GM19468 (cell line): ENCODE results near the gene FREM3.
"Not testable (repeated sequence)": the region's sequence is repeated elsewhere in the genome, so short reads cannot be mapped to it uniquely, and the experiment has no call there.

ENCODE experiments used
- ATAC-seq: cut with Tn5 transposase; IDR thresholded peaks from one replicate; pipeline ENCODE4 v1.9.1; 2021; ENCODE audit warnings: mild to moderate bottlenecking, moderate library complexity, moderate number of reproducible peaks; ENCODE audit not compliant: unreplicated experiment; ENCODE audit errors: extremely low read depth

Gene FREM3

GRCh38 chr4:143673629-143674028 is 26.8 kb downstream of the FREM3 start:
- not testable (repeated sequence) for ATAC-seq

GRCh38 chr4:143668930-143669552 is 31.4 kb downstream of the FREM3 start:
- peak; percentile 98 for ATAC-seq

GRCh38 chr4:143667461-143667860 is 33.0 kb downstream of the FREM3 start:
- no peak for ATAC-seq

- ATAC-seq, result no peak
These were observed 42.1 kb downstream of the FREM3 start for GRCh38 chr4:143658336-143658735.

GRCh38 chr4:143654571-143654970 is 45.9 kb downstream of the FREM3 start:
- ATAC-seq, result no peak

- no peak for ATAC-seq
These were observed 47.4 kb downstream of the FREM3 start for GRCh38 chr4:143653031-143653430.

- ATAC-seq, result no peak
These were observed 57.1 kb downstream of the FREM3 start for GRCh38 chr4:143643399-143643798.

- no peak for ATAC-seq
These were observed 57.9 kb downstream of the FREM3 start for GRCh38 chr4:143642611-143643010.

- no peak for ATAC-seq
These were observed 59.1 kb downstream of the FREM3 start for GRCh38 chr4:143641361-143641760.

- ATAC-seq, result no peak
These were observed 65.7 kb downstream of the FREM3 start for GRCh38 chr4:143634763-143635162.

- ATAC-seq, result no peak
These were observed 66.6 kb downstream of the FREM3 start for GRCh38 chr4:143633833-143634232.

- no peak for ATAC-seq
These were observed 74.2 kb downstream of the FREM3 start for GRCh38 chr4:143626134-143626911.

GRCh38 chr4:143625632-143626031 is 74.8 kb downstream of the FREM3 start:
- no peak for ATAC-seq

GRCh38 chr4:143623896-143624295 is 76.6 kb downstream of the FREM3 start:
- ATAC-seq, result no peak

- ATAC-seq, result no peak
These were observed 81.7 kb downstream of the FREM3 start for GRCh38 chr4:143618811-143619210.

- no peak for ATAC-seq
These were observed 82.3 kb downstream of the FREM3 start for GRCh38 chr4:143617994-143618679.

GRCh38 chr4:143616771-143617170 is 83.7 kb downstream of the FREM3 start:
- ATAC-seq, result peak; percentile 79

- ATAC-seq, result no peak
These were observed 91.0 kb downstream of the FREM3 start for GRCh38 chr4:143609492-143609891.

- no peak for ATAC-seq
These were observed 94.0 kb downstream of the FREM3 start for GRCh38 chr4:143606480-143606879.

GRCh38 chr4:143599827-143600226 is 100.6 kb downstream of the FREM3 start:
- ATAC-seq, result no peak

- ATAC-seq, result no peak
These were observed 101.7 kb downstream of the FREM3 start for GRCh38 chr4:143598816-143599215.
